Natural killer cell (primary cell): ENCODE data around the gene CCDC50. TPM values are rescaled to one million over a fixed set of nuclear protein-coding genes. Genes with fewer than 3 reads are reported as not detected.

Source experiments
- ATAC-seq, 3 donors: fragments of 150-1000 bp in 2 of 3; fragments of 200-7000 bp in 1 of 3; cut with Tn5 transposase; 1 replicate in 1 of 3; 2 replicates in 2 of 3; pipeline ENCODE4 v1.10.0; 2021; ENCODE audit warnings: mild to moderate bottlenecking in 2 of 3, moderate library complexity in 2 of 3
- DNase-seq, 2 donors: peaks; one replicate each; pipeline versions ENCODE4 v3.0.0 to v3.0.0-alpha.2; 2013 to 2021; ENCODE audit warnings: mixed read lengths in 1 of 2
- H3K27ac ChIP-seq: one replicate; pipeline ENCODE4 v1.5.1; 2013; ENCODE audit warnings: mild to moderate bottlenecking, low read length
- H3K27me3 ChIP-seq: one replicate; pipeline ENCODE4 v1.6.1; 2013; ENCODE audit warnings: low read length; ENCODE audit not compliant: control insufficient read depth, insufficient read depth
- H3K36me3 ChIP-seq: one replicate; pipeline ENCODE4 v1.6.1; 2013; ENCODE audit warnings: low read length; ENCODE audit not compliant: control insufficient read depth, insufficient read depth
- H3K4me1 ChIP-seq: one replicate; pipeline ENCODE4 v1.6.1; 2013; ENCODE audit warnings: low read length; ENCODE audit not compliant: control insufficient read depth, insufficient read depth
- H3K4me3 ChIP-seq: one replicate; pipeline ENCODE4 v1.5.1; 2013; ENCODE audit warnings: low read length
- H3K9me3 ChIP-seq: one replicate; pipeline ENCODE4 v1.6.1; 2013; ENCODE audit warnings: low read length; ENCODE audit not compliant: control insufficient read depth, insufficient read depth
- H3K27ac Mint-ChIP-seq, 2 donors: one replicate each; pipeline ENCODE4 v1.8.0; 2022; ENCODE audit warnings: mild to moderate bottlenecking in 2 of 2, mixed read lengths in 2 of 2, moderate library complexity in 1 of 2
- H3K27me3 Mint-ChIP-seq, 2 donors: one replicate each; pipeline ENCODE4 v1.8.0; 2022; ENCODE audit warnings: low read depth in 2 of 2, mixed read lengths in 2 of 2
- H3K36me3 Mint-ChIP-seq: one replicate; pipeline ENCODE4 v1.8.0; 2022; ENCODE audit warnings: mixed read lengths
- H3K4me1 Mint-ChIP-seq, 2 donors: one replicate each; pipeline ENCODE4 v1.8.0; 2022; ENCODE audit warnings: mixed read lengths in 2 of 2
- H3K4me3 Mint-ChIP-seq: one replicate; pipeline ENCODE4 v1.8.0; 2022; ENCODE audit warnings: mild to moderate bottlenecking, moderate library complexity, mixed read lengths
- H3K9me3 Mint-ChIP-seq, 2 donors: one replicate each; pipeline ENCODE4 v1.8.0; 2022; ENCODE audit warnings: mixed read lengths in 2 of 2
- CTCF ChIP-seq: fragments of 200-600 bp; IDR thresholded peaks from one replicate; pipeline ENCODE4 v1.8.0; 2022; ENCODE audit warnings: antibody characterized with exemption
- WGBS: methylation state at CpG from one replicate; pipeline ENCODE4 v1.1.7; 2013; ENCODE audit warnings: missing lambda C conversion rate; ENCODE audit not compliant: insufficient coverage; 5-methylcytosine and 5-hydroxymethylcytosine counted together
- intact Hi-C: fragments of 100-400 bp; cut with micrococcal nuclease; formaldehyde crosslinking; loops from one replicate; pipeline ENCODE4 v1.14.2; 2022
- total RNA-seq, 4 donors: library from RNA; stranded (reverse); fragments of 120-200 nt in 1 of 4; gene quantifications; one replicate each; pipeline versions ENCODE4 v1.2.3 to v1.2.4, GENCODE V29; 2013 to 2022

CCDC50 gene
- total RNA-seq, 3 donors from 2014 or later (not counting 1 experiment from before 2014, with no cell fraction given), result 19.9 to 27.3 (median 22.6) TPM

GRCh38 chr3:191361456-191361855, 32.3 kb downstream of the CCDC50 start:
- H3K27ac Mint-ChIP-seq, result no peak overlapping the region
- WGBS, result 100% methylated on average over 1 of the region's 1 CpG
- no peak for ATAC-seq

GRCh38 chr3:191362037-191362436, 32.8 kb downstream of the CCDC50 start:
- H3K4me1 Mint-ChIP-seq, result peaks cover 0 to 12% of the 10 kb centered on the region in 2 donors
- no peaks in the 10 kb centered on the region for H3K27me3 Mint-ChIP-seq
- intact Hi-C loops, result no loop called here
- H3K4me3 ChIP-seq, result no peak overlapping the region
- ATAC-seq (no peak), DNase-seq (no peak)
- H3K27me3 ChIP-seq, result no peaks in the 10 kb centered on the region
- H3K4me1 ChIP-seq, result no peaks in the 10 kb centered on the region
- H3K4me3 Mint-ChIP-seq, result no peak overlapping the region
- 91% methylated on average over 4 of the region's 4 CpGs for WGBS
- no peak overlapping the region for H3K27ac Mint-ChIP-seq
- no peak overlapping the region for H3K27ac ChIP-seq
- no peak for TF ChIP-seq CTCF
- no peaks in the 10 kb centered on the region for H3K9me3 Mint-ChIP-seq
- H3K36me3 ChIP-seq, result peaks cover 37% of the 10 kb centered on the region
- H3K36me3 Mint-ChIP-seq, result peaks cover 17% of the 10 kb centered on the region
- no peaks in the 10 kb centered on the region for H3K9me3 ChIP-seq

More at GRCh38 chr3:191361456-191361855, 32.3 kb downstream of the CCDC50 start:
- DNase-seq, result no peak
- Histone ChIP-seq H3K36me3 (peaks cover 37% of the 10 kb centered on the region), H3K4me3 (no peak overlapping the region), H3K27ac (no peak overlapping the region), H3K4me1 (no peaks in the 10 kb centered on the region), H3K9me3 (no peaks in the 10 kb centered on the region), H3K27me3 (no peaks in the 10 kb centered on the region)
- Mint-ChIP-seq H3K36me3 (peaks cover 17% of the 10 kb centered on the region), H3K4me1 (peaks cover 0 to 12% of the 10 kb centered on the region in 2 donors), H3K4me3 (no peak overlapping the region), H3K9me3 (no peaks in the 10 kb centered on the region), H3K27me3 (no peaks in the 10 kb centered on the region)
- no peak for TF ChIP-seq CTCF
- intact Hi-C loops, result no loop called here

GRCh38 chr3:191362524-191363090, 33.4 kb downstream of the CCDC50 start:
- Mint-ChIP-seq H3K4me1 (peaks cover 0 to 12% of the 10 kb centered on the region in 2 donors), H3K4me3 (no peak overlapping the region), H3K27ac (no peak overlapping the region), H3K36me3 (peaks cover 17% of the 10 kb centered on the region), H3K9me3 (no peaks in the 10 kb centered on the region), H3K27me3 (no peaks in the 10 kb centered on the region)
- H3K4me3 ChIP-seq, result no peak overlapping the region
- no peaks in the 10 kb centered on the region for H3K9me3 ChIP-seq
- no peak for TF ChIP-seq CTCF
- ATAC-seq, result no peak
- intact Hi-C loops, result no loop called here
- H3K27me3 ChIP-seq, result no peaks in the 10 kb centered on the region
- no peaks in the 10 kb centered on the region for H3K4me1 ChIP-seq
- H3K36me3 ChIP-seq, result peaks cover 37% of the 10 kb centered on the region
- no peak overlapping the region for H3K27ac ChIP-seq
- 63% methylated on average over 1 of the region's 2 CpGs for WGBS
- DNase-seq, result no peak

GRCh38 chr3:191363221-191363620, 34.0 kb downstream of the CCDC50 start:
- H3K4me3 ChIP-seq, result no peak overlapping the region
- no peak for TF ChIP-seq CTCF
- ATAC-seq (no peak), DNase-seq (no peak)
- Mint-ChIP-seq H3K36me3 (peaks cover 17% of the 10 kb centered on the region), H3K9me3 (no peaks in the 10 kb centered on the region), H3K27me3 (no peaks in the 10 kb centered on the region), H3K27ac (no peak overlapping the region), H3K4me1 (peaks cover 0 to 10% of the 10 kb centered on the region in 2 donors), H3K4me3 (no peak overlapping the region)
- no peak overlapping the region for H3K27ac ChIP-seq
- WGBS, result 86% methylated on average over 4 of the region's 4 CpGs
- no peaks in the 10 kb centered on the region for H3K9me3 ChIP-seq
- peaks cover 34% of the 10 kb centered on the region for H3K36me3 ChIP-seq
- intact Hi-C loops, result no loop called here
- H3K4me1 ChIP-seq, result no peaks in the 10 kb centered on the region
- H3K27me3 ChIP-seq, result no peaks in the 10 kb centered on the region
